Measurements from ENCODE around the gene PLXNA3. TPM values are rescaled to one million over a fixed set of nuclear protein-coding genes. Genes with fewer than 3 reads are reported as not detected.
A peak's percentile ranks its signal among the peaks of the same experiment; 100 is the strongest.

Gene PLXNA3
- total RNA-seq, 1 donor from 2014 or later, result 14.6 TPM

DNA sequence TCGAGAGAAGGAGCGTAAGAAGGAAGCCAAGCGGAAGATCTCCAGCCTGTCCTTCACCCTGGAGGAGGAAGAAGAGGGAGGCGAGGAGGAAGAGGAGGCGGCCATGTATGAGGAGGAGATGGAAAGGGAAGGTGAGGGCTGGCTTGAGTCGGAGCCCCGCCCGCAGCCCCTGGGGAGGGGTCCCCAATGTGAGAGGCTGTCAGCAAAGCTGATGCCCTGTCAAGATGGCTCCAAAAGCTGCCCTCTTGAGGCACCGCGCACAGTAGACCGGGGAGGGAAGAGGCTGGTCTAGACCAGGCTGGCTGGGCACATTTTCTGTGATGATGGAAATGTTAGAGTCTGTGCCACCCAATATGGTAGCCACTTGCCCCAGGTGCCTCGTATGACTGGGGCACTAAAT, 11.7 kb upstream of the PLXNA3 start:
- no peak for DNase-seq (ENCODE audit: low read depth)
- H3K4me3 ChIP-seq (ENCODE audit: low read depth, low read length), result no peak overlapping the region
- TF ChIP-seq, protein P1, sequence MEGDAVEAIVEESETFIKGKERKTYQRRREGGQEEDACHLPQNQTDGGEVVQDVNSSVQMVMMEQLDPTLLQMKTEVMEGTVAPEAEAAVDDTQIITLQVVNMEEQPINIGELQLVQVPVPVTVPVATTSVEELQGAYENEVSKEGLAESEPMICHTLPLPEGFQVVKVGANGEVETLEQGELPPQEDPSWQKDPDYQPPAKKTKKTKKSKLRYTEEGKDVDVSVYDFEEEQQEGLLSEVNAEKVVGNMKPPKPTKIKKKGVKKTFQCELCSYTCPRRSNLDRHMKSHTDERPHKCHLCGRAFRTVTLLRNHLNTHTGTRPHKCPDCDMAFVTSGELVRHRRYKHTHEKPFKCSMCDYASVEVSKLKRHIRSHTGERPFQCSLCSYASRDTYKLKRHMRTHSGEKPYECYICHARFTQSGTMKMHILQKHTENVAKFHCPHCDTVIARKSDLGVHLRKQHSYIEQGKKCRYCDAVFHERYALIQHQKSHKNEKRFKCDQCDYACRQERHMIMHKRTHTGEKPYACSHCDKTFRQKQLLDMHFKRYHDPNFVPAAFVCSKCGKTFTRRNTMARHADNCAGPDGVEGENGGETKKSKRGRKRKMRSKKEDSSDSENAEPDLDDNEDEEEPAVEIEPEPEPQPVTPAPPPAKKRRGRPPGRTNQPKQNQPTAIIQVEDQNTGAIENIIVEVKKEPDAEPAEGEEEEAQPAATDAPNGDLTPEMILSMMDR (conservative IDR thresholded peaks at IDR 0.05; ENCODE audit: low read depth, low read length), result no peak

- no peak overlapping the region for H3K4me3 ChIP-seq (ENCODE audit: low read depth, low read length)
- DNase-seq (ENCODE audit: low read depth), result no peak
- TF ChIP-seq, protein P1 (conservative IDR thresholded peaks at IDR 0.05; ENCODE audit: low read depth, low read length), result no peak
Observed at GRCh38 chrX:154448484-154448883, 9.6 kb upstream of the PLXNA3 start.

GRCh38 chrX:154449618-154450017, 8.5 kb upstream of the PLXNA3 start:
- TF ChIP-seq, protein P1 (conservative IDR thresholded peaks at IDR 0.05; ENCODE audit: low read depth, low read length), result no peak
- H3K4me3 ChIP-seq (ENCODE audit: low read depth, low read length), result no peak overlapping the region
- no peak for DNase-seq (ENCODE audit: low read depth)

GRCh38 chrX:154450312-154450711, 7.8 kb upstream of the PLXNA3 start:
- H3K4me3 ChIP-seq (ENCODE audit: low read depth, low read length), result no peak overlapping the region
- no peak for DNase-seq (ENCODE audit: low read depth)
- TF ChIP-seq, protein P1 (conservative IDR thresholded peaks at IDR 0.05; ENCODE audit: low read depth, low read length), result no peak

DNA sequence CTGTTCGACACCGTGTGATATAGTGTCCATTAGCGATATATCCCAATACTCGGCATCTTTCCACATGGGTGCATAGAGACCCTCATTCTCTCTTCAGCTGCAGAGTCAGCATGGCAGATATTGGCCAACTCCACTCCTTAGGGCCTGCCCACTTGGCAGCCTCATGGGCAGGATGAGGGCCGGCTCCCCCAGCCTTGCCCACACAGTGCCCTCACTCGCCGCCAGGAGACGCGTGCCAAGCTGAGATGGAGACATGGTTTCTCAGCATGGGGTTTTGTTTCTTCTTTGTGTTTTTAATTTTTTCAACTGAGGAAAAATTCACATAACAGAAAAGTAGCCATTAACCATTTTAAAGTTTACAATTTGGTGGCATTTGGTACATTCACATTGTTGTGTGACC, 5.3 kb upstream of the PLXNA3 start:
- H3K4me3 ChIP-seq (ENCODE audit: low read depth, low read length), result no peak overlapping the region
- TF ChIP-seq, protein P1 (conservative IDR thresholded peaks at IDR 0.05; ENCODE audit: low read depth, low read length), result no peak
- no peak for DNase-seq (ENCODE audit: low read depth)

DNA sequence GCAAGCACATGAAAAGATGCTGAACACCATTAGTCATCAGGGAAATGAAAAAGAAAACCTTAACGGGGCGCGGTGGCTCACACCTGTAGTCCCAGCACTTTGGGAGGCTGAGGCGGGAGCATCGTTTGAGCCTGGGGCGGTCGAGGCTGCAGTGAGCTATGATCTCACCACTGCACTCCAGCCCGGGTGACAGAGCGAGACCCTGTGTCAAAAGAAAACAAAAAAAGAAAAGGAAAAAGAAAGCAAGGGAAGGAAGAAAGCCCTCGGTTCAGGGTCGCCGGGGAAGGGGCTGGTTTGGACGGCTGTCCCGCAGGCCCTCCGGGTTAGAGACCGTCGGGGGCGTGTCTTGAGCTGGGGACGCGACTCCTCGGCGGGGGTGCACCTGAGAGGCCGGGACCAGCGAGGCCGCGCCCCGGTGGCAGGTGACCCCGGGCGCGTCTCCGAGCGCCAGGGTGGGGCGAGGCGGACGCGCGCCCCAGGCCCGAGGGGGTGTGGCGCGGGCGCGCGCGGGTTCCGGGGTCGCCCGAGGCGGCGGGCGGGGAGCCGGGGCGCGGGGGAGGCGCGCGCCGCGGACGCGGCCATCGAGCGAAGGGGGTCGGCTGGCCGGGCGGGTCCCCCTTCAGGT, 478 bp upstream of the PLXNA3 start:
- TF ChIP-seq, protein P1 (conservative IDR thresholded peaks at IDR 0.05; ENCODE audit: low read depth, low read length), result no peak
- no peak for DNase-seq (ENCODE audit: low read depth)

More for the DNA sequence above, 478 bp upstream of the PLXNA3 start:
- H3K4me3 ChIP-seq (ENCODE audit: low read depth, low read length), result peak overlapping the region; percentile 71
